Sigmoid colon (tissue), 7 donors: ENCODE data around the gene MAP3K8. TPM values are rescaled to one million over a fixed set of nuclear protein-coding genes. Genes with fewer than 3 reads are reported as not detected.

Experiments
- DNase-seq: peaks from one replicate; pipeline ENCODE4 v3.0.0-alpha.2; 2019
- H3K27ac ChIP-seq, 4 donors: fragments of 200-600 bp; sonication (generic); one replicate each; pipeline ENCODE4 v1.5.1; 2016 to 2019; ENCODE audit warnings: mild to moderate bottlenecking in 1 of 4
- H3K27me3 ChIP-seq, 3 donors: fragments of 200-600 bp; sonication (generic); one replicate each; pipeline ENCODE4 v1.5.1; 2019; ENCODE audit warnings: mild to moderate bottlenecking in 1 of 3
- H3K36me3 ChIP-seq, 4 donors: fragments of 200-600 bp; sonication (generic); one replicate each; pipeline ENCODE4 v1.5.1; 2016 to 2019
- H3K4me1 ChIP-seq, 4 donors: fragments of 200-600 bp; sonication (generic); one replicate each; pipeline ENCODE4 v1.5.1; 2017 to 2019
- H3K4me3 ChIP-seq, 4 donors: fragments of 200-600 bp; sonication (generic); one replicate each; pipeline ENCODE4 v1.5.1; 2017 to 2019; ENCODE audit warnings: mild to moderate bottlenecking in 2 of 4, moderate library complexity in 1 of 4
- H3K9me3 ChIP-seq, 4 donors: fragments of 200-600 bp in 3 of 4; sonication (generic) in 3 of 4; one replicate each; pipeline versions ENCODE4 v1.5.1 to v1.6.1; 2013 to 2019
- EP300 ChIP-seq, 4 donors: sonication (generic); formaldehyde crosslinking; IDR thresholded peaks; one replicate each; pipeline ENCODE4 v1.6.1; 2017; ENCODE audit warnings: antibody characterized with exemption in 4 of 4
- POLR2A ChIP-seq, 2 donors: fragments of 450-650 bp; IDR thresholded peaks; one replicate each; pipeline ENCODE4 v1.6.1; 2016; ENCODE audit warnings: antibody characterized with exemption in 2 of 2, mild to moderate bottlenecking in 2 of 2, moderate library complexity in 2 of 2
- POLR2AphosphoS5 ChIP-seq, 4 donors: sonication (generic); formaldehyde crosslinking; IDR thresholded peaks; one replicate each; pipeline ENCODE4 v1.6.1; 2017; ENCODE audit warnings: antibody characterized with exemption in 4 of 4
- WGBS, 2 donors: extraction: QIAGEN DNeasy Blood & Tissue Kit; methylation state at CpG; one replicate each; pipeline ENCODE4 v1.1.7; 2013; 5-methylcytosine and 5-hydroxymethylcytosine counted together
- intact Hi-C: fragments of 100-400 bp; cut with DNase I; formaldehyde crosslinking; loops from one replicate; pipeline ENCODE4 v1.15.1; 2023
- polyA plus RNA-seq, 3 donors: library from polyadenylated mRNA; stranded (reverse); fragments of 200-250 nt; gene quantifications; one replicate each; pipeline ENCODE4 v1.2.3, GENCODE V29; 2013
- total RNA-seq, 4 donors: library from RNA; depleted of rRNA; stranded (reverse); fragments of >200 nt; gene quantifications; one replicate each; pipeline ENCODE4 v1.1.0, GENCODE V29; 2016
- TF ChIP-seq, protein P1 (sequence below), 4 experiments: fragments of 450-650 bp in 3 of 4; fragments of 200-600 bp in 1 of 4; IDR thresholded peaks; one replicate each; pipeline ENCODE4 v1.5.1; 2016 to 2019; ENCODE audit warnings: antibody characterized with exemption in 4 of 4, mild to moderate bottlenecking in 3 of 4, moderate library complexity in 2 of 4
- donor health status: healthy with polysubstance abuse.
- donor health status: Bipolar disorder and iron deficiency.
- donor health status: healthy.

The MAP3K8 gene
- total and polyA plus RNA-seq, 7 donors: 6.0 to 66.5 (median 16.9) TPM

DNA sequence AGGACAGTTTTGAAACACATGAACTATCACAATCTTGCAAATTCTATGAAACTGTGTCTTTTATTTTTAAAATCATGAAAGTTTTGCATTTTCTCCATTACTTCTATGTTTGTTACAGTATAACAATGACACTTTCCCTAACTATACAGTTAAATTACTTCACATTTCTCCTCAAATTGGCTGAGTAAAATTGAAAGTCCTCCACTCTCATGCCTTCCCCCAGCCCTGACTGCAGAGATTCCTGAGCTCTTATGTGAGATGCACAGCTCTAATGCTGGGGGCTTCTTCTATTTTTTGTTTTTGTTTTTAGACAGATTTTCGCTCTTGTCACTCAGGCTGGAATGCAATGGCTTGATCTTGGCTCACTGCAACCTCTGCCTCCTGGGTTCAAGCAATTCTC, 22.7 kb upstream of the MAP3K8 start:
- 91 to 96% methylated on average over 1 of the region's 1 CpG for WGBS, 2 donors

DNA sequence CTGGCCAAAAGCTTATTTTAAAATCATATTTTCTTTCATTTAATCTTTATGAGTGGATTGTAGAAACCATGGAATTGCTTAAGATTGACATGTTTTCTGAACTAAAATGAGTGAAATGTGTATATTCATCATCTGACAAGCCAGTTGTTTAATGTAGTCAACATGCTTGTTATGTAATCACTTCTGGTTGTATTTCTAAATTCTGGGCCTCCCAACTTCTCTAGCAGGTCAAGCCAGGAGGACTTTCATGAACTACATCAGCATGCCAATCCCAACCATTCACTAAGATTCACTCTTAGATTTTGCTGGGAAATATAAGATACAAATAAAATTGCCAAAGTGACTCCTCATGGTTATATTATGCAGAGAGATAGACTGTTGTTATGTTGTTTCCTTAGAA, 21.1 kb upstream of the MAP3K8 start:
- no peaks in the 10 kb centered on the region for H3K4me1 ChIP-seq
- TF ChIP-seq POLR2AphosphoS5 (IDR thresholded peaks at IDR 0.05) (no peak), POLR2A (IDR thresholded peaks at IDR 0.05) (no peak)
- TF ChIP-seq, protein P1, sequence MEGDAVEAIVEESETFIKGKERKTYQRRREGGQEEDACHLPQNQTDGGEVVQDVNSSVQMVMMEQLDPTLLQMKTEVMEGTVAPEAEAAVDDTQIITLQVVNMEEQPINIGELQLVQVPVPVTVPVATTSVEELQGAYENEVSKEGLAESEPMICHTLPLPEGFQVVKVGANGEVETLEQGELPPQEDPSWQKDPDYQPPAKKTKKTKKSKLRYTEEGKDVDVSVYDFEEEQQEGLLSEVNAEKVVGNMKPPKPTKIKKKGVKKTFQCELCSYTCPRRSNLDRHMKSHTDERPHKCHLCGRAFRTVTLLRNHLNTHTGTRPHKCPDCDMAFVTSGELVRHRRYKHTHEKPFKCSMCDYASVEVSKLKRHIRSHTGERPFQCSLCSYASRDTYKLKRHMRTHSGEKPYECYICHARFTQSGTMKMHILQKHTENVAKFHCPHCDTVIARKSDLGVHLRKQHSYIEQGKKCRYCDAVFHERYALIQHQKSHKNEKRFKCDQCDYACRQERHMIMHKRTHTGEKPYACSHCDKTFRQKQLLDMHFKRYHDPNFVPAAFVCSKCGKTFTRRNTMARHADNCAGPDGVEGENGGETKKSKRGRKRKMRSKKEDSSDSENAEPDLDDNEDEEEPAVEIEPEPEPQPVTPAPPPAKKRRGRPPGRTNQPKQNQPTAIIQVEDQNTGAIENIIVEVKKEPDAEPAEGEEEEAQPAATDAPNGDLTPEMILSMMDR (IDR thresholded peaks at IDR 0.05): no peak
- DNase-seq: no peak
- no peak overlapping the region for H3K4me3 ChIP-seq
- no peaks in the 10 kb centered on the region for H3K27me3 ChIP-seq
- intact Hi-C loops: loop anchor here (5.0 kb wide), 1 partner anchor 179 kb away; no protein-coding TSS in a partner anchor
- no peaks in the 10 kb centered on the region for H3K9me3 ChIP-seq
- H3K27ac ChIP-seq: no peak overlapping the region
- H3K36me3 ChIP-seq: no peaks in the 10 kb centered on the region

More for the DNA sequence above, 22.7 kb upstream of the MAP3K8 start:
- intact Hi-C loops: loop anchor here (5.0 kb wide), 1 partner anchor 181 kb away; no protein-coding TSS in a partner anchor
- Histone ChIP-seq H3K27me3 (no peaks in the 10 kb centered on the region), H3K36me3 (no peaks in the 10 kb centered on the region), H3K4me3 (no peak overlapping the region), H3K9me3 (no peaks in the 10 kb centered on the region), H3K27ac (no peak overlapping the region), H3K4me1 (no peaks in the 10 kb centered on the region)
- DNase-seq: no peak
- TF ChIP-seq, protein P1 (IDR thresholded peaks at IDR 0.05): no peak
- TF ChIP-seq POLR2A (IDR thresholded peaks at IDR 0.05) (no peak), EP300 (IDR thresholded peaks at IDR 0.05) (no peak), POLR2AphosphoS5 (IDR thresholded peaks at IDR 0.05) (no peak)

DNA sequence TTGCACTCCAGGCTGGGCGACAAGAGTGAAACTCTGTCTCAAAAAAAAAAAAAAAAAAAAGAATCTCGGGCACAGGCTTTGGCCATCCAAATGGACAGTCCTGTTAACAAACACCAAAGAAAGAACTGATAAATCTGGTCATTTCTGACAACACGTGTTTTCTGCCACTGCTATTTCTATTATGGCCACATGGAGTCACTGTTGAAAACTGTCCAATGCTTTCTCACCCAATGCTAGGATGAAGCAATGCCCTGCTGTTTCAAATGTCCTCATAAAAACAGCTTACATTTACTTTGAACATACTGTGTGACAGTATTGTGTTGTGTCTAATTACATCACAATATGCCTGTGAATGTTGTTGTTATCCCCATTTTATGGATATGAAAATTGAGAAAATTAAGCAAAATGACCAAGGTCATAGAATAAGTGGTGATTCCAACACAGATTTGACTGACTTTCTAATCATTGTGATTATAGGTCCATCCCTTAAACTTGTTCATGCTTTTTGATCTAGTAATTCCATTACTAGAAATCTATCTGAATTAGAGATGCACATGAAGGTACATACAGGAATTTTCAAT, 19.9 kb upstream of the MAP3K8 start:
- intact Hi-C loops: loop anchor here (1.0 to 5.0 kb wide), 2 partner anchors 120 to 178 kb away; no protein-coding TSS in a partner anchor
- Histone ChIP-seq H3K4me3 (no peak overlapping the region), H3K27me3 (no peaks in the 10 kb centered on the region), H3K36me3 (no peaks in the 10 kb centered on the region), H3K27ac (no peak overlapping the region), H3K9me3 (no peaks in the 10 kb centered on the region), H3K4me1 (no peaks in the 10 kb centered on the region)
- TF ChIP-seq EP300 (IDR thresholded peaks at IDR 0.05) (no peak), POLR2AphosphoS5 (IDR thresholded peaks at IDR 0.05) (peak in 1 of 4 donors; percentile 16), POLR2A (IDR thresholded peaks at IDR 0.05) (no peak)
- TF ChIP-seq, protein P1 (IDR thresholded peaks at IDR 0.05): peak; percentile 66 to 85 (median 76)
- no peak for DNase-seq
- 32 to 35% methylated on average over 3 of the region's 3 CpGs for WGBS, 2 donors

DNA sequence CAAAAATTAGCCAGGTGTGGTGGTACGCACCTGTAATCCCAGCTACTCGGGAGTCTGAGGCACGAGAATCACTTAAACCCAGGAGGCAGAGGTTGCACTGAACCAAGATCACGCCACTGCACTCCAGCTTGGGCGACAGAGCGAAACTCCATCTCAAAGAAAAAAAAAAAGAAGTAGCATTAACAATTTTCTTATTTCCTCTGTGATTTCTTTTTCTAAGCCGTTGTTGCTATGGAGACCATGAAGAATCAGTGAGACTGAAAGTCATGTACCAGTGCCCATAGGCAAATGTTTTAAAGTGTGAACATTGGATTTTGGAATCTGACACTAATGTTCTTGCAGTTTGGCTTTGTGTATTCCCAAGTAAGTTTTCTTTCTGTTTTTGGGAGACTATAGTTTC, 18.4 kb upstream of the MAP3K8 start:
- TF ChIP-seq, protein P1 (IDR thresholded peaks at IDR 0.05): no peak
- TF ChIP-seq POLR2AphosphoS5 (IDR thresholded peaks at IDR 0.05) (no peak), POLR2A (IDR thresholded peaks at IDR 0.05) (no peak), EP300 (IDR thresholded peaks at IDR 0.05) (no peak)
- DNase-seq: no peak
- Histone ChIP-seq H3K36me3 (no peaks in the 10 kb centered on the region), H3K27ac (no peak overlapping the region), H3K27me3 (no peaks in the 10 kb centered on the region), H3K9me3 (no peaks in the 10 kb centered on the region), H3K4me1 (no peaks in the 10 kb centered on the region), H3K4me3 (no peak overlapping the region)
- WGBS, 2 donors: 74 to 93% methylated on average over 7 of the region's 7 CpGs
- intact Hi-C loops: no loop called here

DNA sequence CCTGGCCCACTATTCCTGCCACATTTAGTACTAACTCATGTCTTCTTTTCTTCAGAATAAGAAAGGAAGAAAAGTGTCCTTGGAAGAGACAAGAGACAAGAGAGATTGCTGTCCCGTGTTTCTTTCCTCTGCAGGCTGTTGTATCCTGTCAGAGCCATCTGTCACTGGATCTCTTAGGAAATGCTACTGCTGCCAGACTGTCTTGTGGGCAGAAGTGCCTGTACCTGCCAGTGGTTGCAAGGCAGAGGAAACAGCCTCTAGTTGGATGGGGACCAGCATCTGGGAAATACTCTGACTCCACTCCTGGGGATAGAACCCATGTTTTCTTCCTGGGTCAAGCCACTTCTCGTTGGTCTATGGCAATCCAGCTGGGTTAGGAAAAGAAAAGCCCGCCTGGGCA, 16.7 kb upstream of the MAP3K8 start:
- H3K4me1 ChIP-seq: no peaks in the 10 kb centered on the region
- TF ChIP-seq POLR2AphosphoS5 (IDR thresholded peaks at IDR 0.05): no peak
- TF ChIP-seq POLR2A (IDR thresholded peaks at IDR 0.05): no peak
- no peak for TF ChIP-seq EP300 (IDR thresholded peaks at IDR 0.05)
- TF ChIP-seq, protein P1 (IDR thresholded peaks at IDR 0.05): no peak
- DNase-seq: no peak
- no peak overlapping the region for H3K4me3 ChIP-seq
- no peak overlapping the region for H3K27ac ChIP-seq
- intact Hi-C loops: no loop called here
- WGBS, 2 donors: 71 to 87% methylated on average over 3 of the region's 3 CpGs
- no peaks in the 10 kb centered on the region for H3K36me3 ChIP-seq
- no peaks in the 10 kb centered on the region for H3K27me3 ChIP-seq
- no peaks in the 10 kb centered on the region for H3K9me3 ChIP-seq
